Mesodermal cell (in vitro differentiated cells): Measurements from ENCODE around the gene SMAD7.

Source experiments
- H3K27ac ChIP-seq: 2 replicates; pipeline ENCODE4 v1.7.0; 2013; ENCODE audit warnings: mild to moderate bottlenecking, low read depth, low read length, moderate library complexity; ENCODE audit not compliant: severe bottlenecking
- H3K36me3 ChIP-seq: 2 replicates; pipeline ENCODE4 v1.7.1; 2013; ENCODE audit warnings: mild to moderate bottlenecking, low read length, moderate library complexity; ENCODE audit not compliant: control insufficient read depth, insufficient read depth
- H3K4me1 ChIP-seq: one replicate; pipeline ENCODE4 v1.7.1; 2013; ENCODE audit warnings: mild to moderate bottlenecking, low read length; ENCODE audit not compliant: insufficient read depth, control insufficient read depth, poor library complexity, severe bottlenecking
- H3K4me3 ChIP-seq: 2 replicates; pipeline ENCODE4 v1.7.0; 2013; ENCODE audit warnings: low read length, control low read depth, mild to moderate bottlenecking; ENCODE audit not compliant: insufficient read depth, poor library complexity, severe bottlenecking; ENCODE audit errors: extremely low read depth
- H3K9me3 ChIP-seq: 2 replicates; pipeline ENCODE4 v1.7.1; 2013; ENCODE audit warnings: mild to moderate bottlenecking, low read length, moderate library complexity; ENCODE audit not compliant: control insufficient read depth
- WGBS, 2 experiments: methylation state at CpG; one replicate each; pipeline ENCODE4 v1.1.5; 2013; ENCODE audit warnings: missing lambda C conversion rate in 2 of 2; ENCODE audit not compliant: insufficient coverage in 2 of 2; 5-methylcytosine and 5-hydroxymethylcytosine counted together

Gene SMAD7

DNA sequence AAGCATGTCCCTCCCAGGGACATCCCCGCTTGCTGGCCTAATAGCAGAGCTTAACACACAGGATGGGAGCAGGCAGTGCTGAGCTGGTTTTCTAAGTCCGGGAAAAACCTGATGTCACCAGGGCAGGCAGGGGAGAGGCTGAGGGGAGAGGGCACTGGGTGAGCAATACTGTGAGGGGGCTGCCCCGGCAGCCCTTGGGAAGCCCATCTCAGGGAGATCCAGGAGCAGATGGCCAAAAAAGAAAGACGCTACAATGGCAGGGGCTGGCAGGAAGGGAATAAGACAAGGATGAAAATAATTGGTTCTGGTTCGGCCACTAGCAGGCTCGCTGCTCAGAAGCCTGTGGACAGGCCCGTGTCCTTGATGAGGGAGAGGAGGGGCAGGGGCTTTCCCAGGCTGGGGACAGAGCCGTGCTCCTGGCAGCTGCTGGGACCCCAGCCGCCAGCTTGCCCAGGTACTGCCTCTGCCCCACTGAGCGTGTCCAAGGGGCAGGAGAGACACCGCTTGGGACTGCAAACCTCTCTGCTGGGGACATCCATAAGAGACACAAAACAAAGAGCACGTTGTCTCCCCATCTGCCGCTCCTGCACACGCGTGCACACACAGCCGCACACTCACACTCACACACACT, 30.2 kb downstream of the SMAD7 start:
- 87 to 93% methylated on average over 12 to 16 of the region's 16 CpGs for WGBS, 2 experiments
- Histone ChIP-seq H3K27ac (peak overlapping the region; percentile 5), H3K4me1 (peaks cover 52% of the 10 kb centered on the region), H3K36me3 (peaks cover 67% of the 10 kb centered on the region), H3K9me3 (no peaks in the 10 kb centered on the region), H3K4me3 (no peak overlapping the region)

DNA sequence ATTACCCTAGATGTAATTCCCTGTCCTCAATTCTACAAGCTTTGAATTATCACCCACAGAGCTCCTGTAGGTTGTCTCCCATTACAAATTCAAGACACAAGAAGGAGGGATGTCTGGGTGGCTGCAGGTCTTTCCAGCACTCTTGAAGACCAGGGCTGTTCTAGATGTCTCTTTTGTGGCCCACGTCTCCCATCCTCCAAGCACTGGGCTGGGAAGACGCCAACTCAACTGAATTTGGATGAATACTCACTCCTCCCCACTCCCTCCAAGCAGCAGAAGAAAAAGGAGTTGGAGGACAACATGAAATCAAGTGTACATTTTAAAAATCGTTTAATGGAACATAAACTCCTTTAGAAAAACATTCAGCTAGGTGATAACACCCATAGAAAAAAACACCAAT, 31.2 kb downstream of the SMAD7 start:
- Histone ChIP-seq H3K9me3 (no peaks in the 10 kb centered on the region), H3K4me3 (no peak overlapping the region), H3K36me3 (peaks cover 58% of the 10 kb centered on the region), H3K4me1 (peaks cover 44% of the 10 kb centered on the region), H3K27ac (no peak overlapping the region)
- no CpG with 5 or more reads among the region's 3 CpGs for WGBS, 2 experiments

DNA sequence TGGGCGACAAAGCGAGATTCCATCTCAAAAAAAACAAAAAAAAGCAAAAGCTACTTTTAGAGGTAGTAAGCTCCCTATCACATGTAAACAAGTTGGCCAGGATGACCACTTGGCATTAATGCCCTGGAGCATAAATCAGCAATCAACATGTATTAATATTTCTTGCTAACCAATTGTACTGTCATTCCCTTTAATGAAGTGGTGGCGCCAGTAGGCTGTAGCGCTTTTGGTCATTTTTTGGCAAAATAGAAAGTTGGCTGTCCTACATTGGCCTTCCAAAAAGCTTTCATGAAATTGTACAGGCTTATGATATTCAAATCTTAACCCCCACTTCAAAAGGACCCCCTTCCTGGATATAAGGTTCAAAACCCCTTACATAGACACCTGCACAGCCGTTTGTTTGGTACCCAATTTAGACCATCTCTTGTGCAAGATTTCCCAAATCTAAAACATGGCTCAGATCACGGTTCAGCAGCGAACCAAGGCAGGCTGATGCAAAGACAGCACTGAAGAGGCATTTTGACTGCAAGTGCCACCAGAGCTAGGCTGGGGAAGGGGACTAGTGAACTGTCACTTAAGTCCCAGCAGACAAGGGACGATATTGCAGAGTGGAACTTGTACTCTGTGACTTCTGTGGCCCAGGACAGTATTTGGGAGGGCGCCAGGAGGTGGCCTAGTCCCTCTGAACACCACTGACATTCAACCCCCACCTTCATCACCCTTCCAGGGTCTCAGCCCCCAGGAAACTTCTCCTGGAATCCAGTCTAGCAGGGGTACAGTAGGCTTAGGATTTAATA, 31.9 kb downstream of the SMAD7 start:
- WGBS, 2 experiments: 97 to 98% methylated on average over 5 to 8 of the region's 9 CpGs
- H3K36me3 ChIP-seq: peaks cover 53% of the 10 kb centered on the region
- H3K4me3 ChIP-seq: no peak overlapping the region
- H3K27ac ChIP-seq: no peak overlapping the region
- peaks cover 37% of the 10 kb centered on the region for H3K4me1 ChIP-seq
- H3K9me3 ChIP-seq: no peaks in the 10 kb centered on the region

DNA sequence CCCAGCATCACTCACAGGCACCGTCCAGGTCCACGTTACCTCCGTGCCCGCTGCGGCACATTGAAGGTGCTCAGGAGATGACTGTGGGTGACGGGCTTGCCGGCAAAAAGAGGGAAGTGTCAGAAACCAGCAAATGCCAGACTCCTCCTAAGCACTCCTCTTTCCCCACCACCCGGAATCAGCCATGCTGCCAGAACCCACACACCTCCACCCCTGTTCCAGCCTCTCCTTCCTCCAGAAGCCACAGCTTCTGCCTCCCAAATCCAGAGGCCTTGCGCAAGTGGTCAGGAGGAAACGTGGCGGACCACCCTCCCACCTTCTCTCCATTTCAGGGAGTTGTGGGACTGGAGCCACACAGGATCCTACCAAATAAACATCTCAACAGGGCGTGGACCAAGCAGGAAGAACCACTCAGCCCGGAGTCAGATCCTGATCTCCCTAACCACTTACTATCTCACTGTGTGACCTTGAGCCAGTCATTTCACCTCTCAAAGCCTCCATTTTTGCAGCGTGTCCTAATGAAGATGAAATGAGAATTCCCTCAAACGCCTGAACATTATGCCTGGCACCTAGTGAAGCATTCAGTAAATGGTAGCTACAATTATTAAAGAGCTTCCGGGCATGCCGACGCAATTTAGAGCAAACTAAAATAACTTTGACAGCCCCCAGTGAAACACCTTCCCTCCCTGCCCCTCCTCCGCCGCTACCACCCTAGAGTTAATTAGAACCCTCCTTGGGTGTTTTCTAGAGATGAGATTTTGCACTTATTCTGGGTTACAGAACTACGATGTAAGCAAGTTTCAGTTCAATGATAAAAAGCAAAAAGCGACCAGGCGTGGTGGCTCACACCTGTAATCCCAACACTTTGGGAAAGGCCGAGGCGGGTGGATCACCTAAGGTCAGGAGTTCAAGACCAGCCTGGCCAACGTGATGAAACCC, 32.9 kb downstream of the SMAD7 start:
- 92 to 94% methylated on average over 16 to 18 of the region's 26 CpGs for WGBS, 2 experiments
- Histone ChIP-seq H3K9me3 (no peaks in the 10 kb centered on the region), H3K4me3 (no peak overlapping the region), H3K4me1 (peaks cover 27% of the 10 kb centered on the region), H3K27ac (peak overlapping the region; percentile 45), H3K36me3 (peaks cover 43% of the 10 kb centered on the region)

DNA sequence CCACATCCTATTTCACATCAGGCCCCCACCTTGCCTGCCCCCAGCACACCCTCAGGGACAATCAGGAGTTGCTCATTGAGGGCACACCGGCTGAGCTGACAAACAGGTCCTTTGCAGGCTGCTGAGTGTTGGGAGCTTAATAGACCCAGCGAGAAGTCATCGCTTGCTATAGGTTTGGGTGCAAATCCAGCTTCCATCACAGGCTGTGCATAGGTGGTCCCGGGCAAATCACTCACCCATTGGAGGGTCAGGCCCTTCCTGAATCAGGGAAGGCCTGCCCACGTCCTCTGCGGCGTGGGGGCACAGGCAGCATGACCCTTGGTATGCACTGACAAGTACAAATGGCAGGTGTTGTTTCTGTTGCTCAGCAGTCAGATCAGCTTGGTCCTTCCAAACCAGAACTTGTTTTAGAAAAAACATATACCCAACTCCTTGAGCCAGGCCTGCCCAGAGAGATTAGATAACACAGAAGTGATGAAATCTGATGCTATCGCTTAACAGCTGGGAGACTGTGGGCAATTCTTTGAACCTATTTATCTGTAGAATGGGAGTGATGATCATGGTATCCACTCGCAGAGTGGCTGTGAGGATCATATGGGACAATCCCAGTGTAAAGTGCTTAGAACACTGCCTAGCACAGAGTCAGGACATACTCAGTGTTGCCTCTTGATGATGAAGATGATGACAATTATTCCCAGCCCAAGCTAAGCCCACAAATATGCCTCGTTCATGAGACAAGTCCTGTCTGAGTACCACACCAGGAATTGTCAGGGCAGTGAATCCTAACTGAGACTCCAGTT, 34.9 kb downstream of the SMAD7 start:
- H3K27ac ChIP-seq: peak overlapping the region; percentile 49

DNA sequence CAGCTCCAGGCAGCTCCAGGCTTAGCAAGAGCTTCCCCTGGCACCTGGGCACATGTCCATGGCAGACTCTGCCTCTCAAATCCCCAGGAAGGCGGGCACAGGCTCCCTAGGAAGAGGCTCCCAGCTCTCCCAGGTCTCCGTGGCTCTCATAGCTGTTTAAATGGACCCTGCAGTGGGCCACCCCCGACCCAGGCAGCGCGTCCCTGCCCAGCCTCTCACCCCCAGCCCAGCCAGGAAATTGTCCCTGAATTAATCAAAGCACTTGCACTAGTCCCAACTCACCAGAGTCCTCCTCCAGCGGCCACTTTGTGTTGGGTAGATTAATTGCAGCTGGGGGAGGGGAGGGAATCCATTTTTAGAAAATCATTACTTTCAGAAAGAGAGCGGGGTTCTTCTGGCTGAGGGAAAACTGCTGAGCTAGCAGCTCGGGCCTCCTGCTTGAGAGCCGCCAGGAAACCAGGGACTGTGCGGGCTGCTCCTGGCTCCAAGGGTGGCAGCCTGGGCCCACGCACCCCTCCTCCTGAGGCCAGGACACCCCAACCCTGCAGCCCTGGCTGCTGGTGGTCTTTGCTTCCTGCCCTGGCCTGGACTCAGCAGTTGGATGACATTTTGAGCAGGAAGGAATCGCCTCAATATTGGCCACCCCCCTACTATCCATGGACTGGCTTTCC, 36.0 kb downstream of the SMAD7 start:
- Histone ChIP-seq H3K9me3 (no peaks in the 10 kb centered on the region), H3K4me3 (no peak overlapping the region), H3K27ac (peak overlapping the region; percentile 13), H3K36me3 (peaks cover 13% of the 10 kb centered on the region), H3K4me1 (peaks cover 10% of the 10 kb centered on the region)
- WGBS, 2 experiments: 75 to 94% methylated on average over 6 of the region's 12 CpGs

More for the DNA sequence above, 34.9 kb downstream of the SMAD7 start:
- no peaks in the 10 kb centered on the region for H3K9me3 ChIP-seq
- WGBS, 2 experiments: 81% methylated on average over 9 to 10 of the region's 10 CpGs
- H3K4me3 ChIP-seq: no peak overlapping the region
- H3K4me1 ChIP-seq: peaks cover 16% of the 10 kb centered on the region
- H3K36me3 ChIP-seq: peaks cover 23% of the 10 kb centered on the region

DNA sequence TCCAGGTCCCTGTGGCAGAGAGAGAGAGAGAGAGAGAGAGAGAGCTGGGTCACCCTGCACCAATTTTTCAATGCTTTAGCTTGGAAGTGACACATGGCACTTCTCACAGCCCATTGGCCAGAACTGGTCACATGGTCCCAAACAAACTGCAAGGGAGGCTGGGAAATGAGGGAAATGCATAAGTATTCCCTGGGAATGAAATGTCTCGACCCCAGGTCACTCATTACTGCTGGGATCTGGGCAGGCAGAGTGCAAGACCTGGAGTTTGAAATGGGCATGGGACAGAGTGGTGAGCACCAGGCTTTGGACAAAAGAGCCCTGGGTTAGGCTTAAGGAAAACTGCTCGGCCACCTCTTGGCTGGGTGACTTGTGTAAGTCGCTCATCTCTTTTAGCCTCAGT, 37.0 kb downstream of the SMAD7 start:
- 78 to 97% methylated on average over 3 of the region's 3 CpGs for WGBS, 2 experiments
- Histone ChIP-seq H3K4me3 (no peak overlapping the region), H3K27ac (no peak overlapping the region), H3K9me3 (no peaks in the 10 kb centered on the region), H3K4me1 (peaks cover 10% of the 10 kb centered on the region), H3K36me3 (peaks cover 4% of the 10 kb centered on the region)

DNA sequence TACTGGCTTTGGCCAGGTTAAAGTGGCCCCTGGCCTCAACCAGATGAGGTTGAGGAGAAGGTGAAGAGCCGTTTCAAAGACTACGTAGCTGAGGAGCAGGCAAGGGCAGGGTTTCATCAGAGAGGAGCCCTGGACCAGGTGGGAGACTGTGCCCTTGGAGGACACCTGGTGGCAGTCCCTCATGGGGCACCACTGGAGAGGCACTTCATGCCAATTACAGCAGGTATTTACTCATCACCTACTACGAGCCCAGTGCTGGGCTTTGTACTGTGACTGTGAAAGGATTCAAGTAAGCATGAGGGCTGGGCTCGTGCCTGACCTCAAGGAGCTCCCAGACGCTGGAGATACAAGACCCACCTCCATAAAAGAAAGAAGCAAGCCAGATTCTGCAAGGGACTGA, 37.6 kb downstream of the SMAD7 start:
- 93% methylated on average over 5 of the region's 5 CpGs; no CpG with 5 or more reads in 1 of the 2 experiments for WGBS, 2 experiments
- Histone ChIP-seq H3K4me3 (no peak overlapping the region), H3K9me3 (no peaks in the 10 kb centered on the region), H3K36me3 (no peaks in the 10 kb centered on the region), H3K4me1 (peaks cover 10% of the 10 kb centered on the region), H3K27ac (no peak overlapping the region)

DNA sequence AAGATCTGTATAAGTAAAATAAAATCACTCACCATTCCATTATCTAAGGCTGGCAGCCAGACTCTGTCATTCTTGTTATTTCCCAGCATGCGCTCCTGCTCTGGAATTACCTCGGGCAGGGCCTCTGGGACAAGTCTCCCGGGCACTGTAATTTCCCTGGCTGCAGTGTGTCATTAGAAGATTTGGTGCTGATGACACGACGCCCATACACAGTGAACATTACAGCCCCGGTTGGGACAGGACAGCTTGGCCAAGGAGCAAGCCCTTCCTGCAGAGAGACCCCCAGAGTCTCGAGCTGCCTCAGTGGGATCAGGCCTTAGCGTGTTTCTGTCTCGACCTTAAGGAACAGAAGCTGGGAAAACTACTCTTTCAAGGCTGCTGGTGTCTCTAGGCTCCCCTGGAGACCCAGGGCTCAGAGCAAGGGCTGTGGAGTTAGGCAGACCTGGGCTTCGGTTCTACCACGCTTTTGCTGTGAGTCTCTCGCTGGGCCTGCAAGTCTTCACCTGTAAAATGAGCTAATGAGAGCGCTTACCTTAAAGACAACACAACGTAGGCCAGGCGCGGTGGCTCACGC, 39.7 kb downstream of the SMAD7 start:
- peaks cover 4% of the 10 kb centered on the region for H3K4me1 ChIP-seq
- 96 to 99% methylated on average over 16 to 17 of the region's 17 CpGs for WGBS, 2 experiments
- H3K36me3 ChIP-seq: no peaks in the 10 kb centered on the region
- no peak overlapping the region for H3K27ac ChIP-seq
- no peak overlapping the region for H3K4me3 ChIP-seq
- H3K9me3 ChIP-seq: no peaks in the 10 kb centered on the region
